Measurements from ENCODE around the gene PPTC7. TPM values are rescaled to one million over a fixed set of nuclear protein-coding genes. Genes with fewer than 3 reads are reported as not detected.

The PPTC7 gene
- total RNA-seq, 1 experiment from 2014 or later, result 15.3 TPM

GRCh38 chr12:110508071-110508586, 75.0 kb downstream of the PPTC7 start:
- in situ Hi-C loops (cut with HindIII; ENCODE audit: low sequenced_read_pairs), result no loop called here
- DNase-seq (ENCODE audit: low spot score), result no peak

GRCh38 chr12:110505332-110505731, 77.8 kb downstream of the PPTC7 start:
- no peak for DNase-seq (ENCODE audit: low spot score)
- in situ Hi-C loops (cut with HindIII; ENCODE audit: low sequenced_read_pairs), result no loop called here

GRCh38 chr12:110503432-110503831, 79.7 kb downstream of the PPTC7 start:
- in situ Hi-C loops (cut with HindIII; ENCODE audit: low sequenced_read_pairs), result loop anchor here (5.0 kb wide), 1 partner anchor 36 kb away; the partner anchor contains the start of genes FAM216A and GPN3
- DNase-seq (ENCODE audit: low spot score), result no peak

GRCh38 chr12:110501752-110502738, 81.1 kb downstream of the PPTC7 start, which contains the start of the genes RAD9B and VPS29:
RAD9B (plus strand) TSS chr12:110502331; CDS start chr12:110502338, 7 bp downstream.
VPS29 (minus strand) TSS chr12:110502111; CDS start chr12:110502051, 60 bp downstream.
- in situ Hi-C loops (cut with HindIII; ENCODE audit: low sequenced_read_pairs), result loop anchor here (5.0 kb wide), 1 partner anchor 35 kb away; the partner anchor contains the start of genes FAM216A and GPN3
- DNase-seq (ENCODE audit: low spot score), result peak; percentile 96

GRCh38 chr12:110501399-110501751, 81.7 kb downstream of the PPTC7 start:
- in situ Hi-C loops (cut with HindIII; ENCODE audit: low sequenced_read_pairs), result loop anchor here (5.0 kb wide), 1 partner anchor 34 kb away; the partner anchor contains the start of genes FAM216A and GPN3
- DNase-seq (ENCODE audit: low spot score), result peak; percentile 55

GRCh38 chr12:110498984-110499706, 84.0 kb downstream of the PPTC7 start:
- in situ Hi-C loops (cut with HindIII; ENCODE audit: low sequenced_read_pairs), result no loop called here
- no peak for DNase-seq (ENCODE audit: low spot score)

Other genes with a start within 250 kb of the PPTC7 start
- 50.5 and 61.0 TPM in 2 replicates for gene ANAPC7, start 179.6 kb downstream of the PPTC7 start, total RNA-seq (2014; rRNA removed; shearing (Covaris generic))
- gene ARPC3, start 133.0 kb downstream of the PPTC7 start, total RNA-seq (2014; rRNA removed; shearing (Covaris generic)), result 601 and 663 TPM in 2 replicates
- 33.8 and 59.0 TPM in 2 replicates for gene GPN3, start 115.1 kb downstream of the PPTC7 start, total RNA-seq (2014; rRNA removed; shearing (Covaris generic))
- gene FAM216A, start 114.5 kb downstream of the PPTC7 start, total RNA-seq (2014; rRNA removed; shearing (Covaris generic)), result 68.9 and 76.3 TPM in 2 replicates
- 35.3 and 45.0 TPM in 2 replicates for gene VPS29, start 81.2 kb downstream of the PPTC7 start, total RNA-seq (2014; rRNA removed; shearing (Covaris generic))
- gene RAD9B, start 81.0 kb downstream of the PPTC7 start, total RNA-seq (2014; rRNA removed; shearing (Covaris generic)), result 0.41 TPM in 1 of 2 replicates, not detected in the other
- 24.8 and 28.4 TPM in 2 replicates for gene TCTN1, start 30.8 kb upstream of the PPTC7 start, total RNA-seq (2014; rRNA removed; shearing (Covaris generic))
- gene HVCN1, start 105.8 kb upstream of the PPTC7 start, total RNA-seq (2014; rRNA removed; shearing (Covaris generic)), result not detected in 2 replicates
- 134 and 200 TPM in 2 replicates for gene PPP1CC, start 159.6 kb upstream of the PPTC7 start, total RNA-seq (2014; rRNA removed; shearing (Covaris generic))